ENCODE results near the gene GABRB1. TPM values are rescaled to one million over a fixed set of nuclear protein-coding genes. Genes with fewer than 3 reads are reported as not detected.

Gene GABRB1
- total and polyA plus RNA-seq, 2 of the 8 experiments (the other 6 are each of a cell fraction or from before 2014, with no cell fraction given): 0.22 to 0.38 TPM

- Histone ChIP-seq H2BK12ac (ENCODE audit: low read depth, low read length) (no peak overlapping the region), H3K23ac (ENCODE audit: insufficient read length) (no peak overlapping the region), H3K79me2 (ENCODE audit: control insufficient read depth in 1 of 2, insufficient read depth in 2 of 2, low read length in 2 of 2) (no peaks in the 10 kb centered on the region), H3K27ac (ENCODE audit: low read depth, low read length) (no peak overlapping the region), H4K8ac (ENCODE audit: extremely low read depth, insufficient read depth, low read length) (no peak overlapping the region), H2BK5ac (ENCODE audit: low read depth, low read length) (no peak overlapping the region), H2BK120ac (replicated peaks; ENCODE audit: low read depth, low read length) (no peak overlapping the region), H3K79me1 (ENCODE audit: low read depth, low read length) (no peaks in the 10 kb centered on the region), H3K56ac (replicated peaks; ENCODE audit: insufficient read length, low read depth, low read length) (no peak overlapping the region), H3K36me3 (ENCODE audit: control insufficient read depth in 2 of 4, insufficient read depth in 4 of 4, low read length in 3 of 4) (no peaks in the 10 kb centered on the region), H2AK5ac (ENCODE audit: low read depth, low read length) (no peak overlapping the region), H3K23me2 (ENCODE audit: low read depth, low read length) (no peaks in the 10 kb centered on the region), H3K14ac (ENCODE audit: insufficient read length) (no peak overlapping the region), H2BK15ac (ENCODE audit: low read length) (no peak overlapping the region), H3K4me1 (replicated peaks in 1 of 4; ENCODE audit: control insufficient read depth in 3 of 4, insufficient read depth in 4 of 4, low read length in 3 of 4) (no peaks in the 10 kb centered on the region), H2AFZ (ENCODE audit: low read length) (no peak overlapping the region), H3K9ac (replicated peaks in 1 of 4; ENCODE audit: extremely low read depth in 1 of 4, low read depth in 3 of 4, low read length in 3 of 4) (no peak overlapping the region), H3K9me3 (ENCODE audit: insufficient read depth in 2 of 2, low read depth in 1 of 2, low read length in 1 of 2) (no peaks in the 10 kb centered on the region), H3K4ac (replicated peaks; ENCODE audit: insufficient read length, low read depth, low read length) (no peak overlapping the region), H4K5ac (ENCODE audit: insufficient read length, low read depth, low read length) (no peak overlapping the region), H3K18ac (ENCODE audit: extremely low read depth, low read length) (no peak overlapping the region), H4K91ac (replicated peaks; ENCODE audit: insufficient read length, low read length) (no peak overlapping the region), H3K4me3 (ENCODE audit: extremely low read depth in 1 of 4, insufficient read depth in 2 of 4, low read depth in 3 of 4, low read length in 4 of 4) (no peak overlapping the region), H3K4me2 (ENCODE audit: insufficient read depth in 1 of 2, low read depth in 2 of 2, low read length in 2 of 2) (no peak overlapping the region), H2BK20ac (ENCODE audit: low read length) (no peak overlapping the region), H4K20me1 (replicated peaks in 1 of 2; ENCODE audit: control insufficient read depth in 1 of 2, insufficient read depth in 2 of 2, low read length in 2 of 2) (no peaks in the 10 kb centered on the region), H3K27me3 (replicated peaks in 1 of 4; ENCODE audit: control insufficient read depth in 3 of 4, extremely low read depth in 1 of 4, insufficient read depth in 3 of 4, low read length in 3 of 4) (no peaks in the 10 kb centered on the region)
- FAIRE-seq: no peak
- POLR2A ChIA-PET (ENCODE audit: partially characterized antibody): no interaction called here
- no peak for DNase-seq (ENCODE audit: low read depth in 1 of 2, low spot score in 2 of 2)
- CTCF ChIA-PET (ENCODE audit: partially characterized antibody): no interaction called here
- 82% methylated on average over 3 of the region's 3 CpGs; no CpG with 5 or more reads in 1 of the 2 experiments for WGBS, 2 experiments (ENCODE audit: extremely low coverage in 1 of 2, insufficient coverage in 1 of 2, insufficient read length in 1 of 2, insufficient replicate concordance in 2 of 2, low coverage in 1 of 2, low lambda C conversion rate in 2 of 2, missing lambda C conversion rate in 1 of 2)
- no peak for TF ChIP-seq RNF2 (IDR thresholded peaks at IDR 0.05; ENCODE audit: borderline replicate concordance, low read depth, low read length, missing control alignments, poor library complexity, severe bottlenecking)
- TF ChIP-seq CHD1 (IDR thresholded peaks at IDR 0.05; ENCODE audit: low read depth, low read length): no peak
- no peak for TF ChIP-seq TCF12 (IDR thresholded peaks at IDR 0.05; ENCODE audit: low read depth, low read length)
- TF ChIP-seq RFX5 (IDR thresholded peaks at IDR 0.05; ENCODE audit: borderline replicate concordance, low read depth, low read length): no peak
- no peak for TF ChIP-seq CTBP2 (IDR thresholded peaks at IDR 0.05; ENCODE audit: borderline replicate concordance, insufficient read depth, insufficient read length, low read length)
- no peak for TF ChIP-seq ATF3 (IDR thresholded peaks at IDR 0.05; ENCODE audit: insufficient read depth, low read depth, low read length)
- TF ChIP-seq HDAC6 (IDR thresholded peaks at IDR 0.05; ENCODE audit: low read depth, low read length): no peak
- TF ChIP-seq POU5F1 (IDR thresholded peaks at IDR 0.05; ENCODE audit: low read depth, low read length): no peak
- TF ChIP-seq BRCA1 (IDR thresholded peaks at IDR 0.05; ENCODE audit: low read depth, low read length): no peak
- no peak for TF ChIP-seq MAFK (IDR thresholded peaks at IDR 0.05; ENCODE audit: low read depth, low read length)
- no peak for TF ChIP-seq POLR2A (IDR thresholded peaks at IDR 0.05; ENCODE audit: control extremely low read depth in 1 of 2, low read depth in 2 of 2, low read length in 2 of 2)
- no peak for TF ChIP-seq SP4 (IDR thresholded peaks at IDR 0.05; ENCODE audit: low read length)
- TF ChIP-seq HDAC2 (IDR thresholded peaks at IDR 0.05; ENCODE audit: borderline replicate concordance in 1 of 2, low read depth in 2 of 2, low read length in 2 of 2): no peak
- TF ChIP-seq NANOG (IDR thresholded peaks at IDR 0.05; ENCODE audit: insufficient read depth, low read depth, low read length, poor library complexity, severe bottlenecking): no peak
Measured at GRCh38 chr4:47043821-47044220, 12.5 kb downstream of the GABRB1 start.

All from H1 (cell line).